ENCODE data around the gene ZNF100. TPM values are rescaled to one million over a fixed set of nuclear protein-coding genes. Genes with fewer than 3 reads are reported as not detected.
"Not testable (repeated sequence)": the region's sequence is repeated elsewhere in the genome, so short reads cannot be mapped to it uniquely, and the experiment has no call there.

ZNF100 gene
- total RNA-seq, 1 experiment from 2014 or later = 12.1 TPM

GRCh38 chr19:21789466-21790085 is 22.2 kb upstream of the ZNF100 start:
- intact Hi-C loops (cut with micrococcal nuclease; ENCODE audit: unreplicated experiment) (no loop called here), in situ Hi-C loops (cut with HindIII; ENCODE audit: low pct_unique_long_range_greater_than_20kb, low sequenced_read_pairs) (no loop called here)
- ATAC-seq (no peak), DNase-seq (ENCODE audit: low read depth, low spot score) (no peak)
- Histone ChIP-seq H3K36me3 (ENCODE audit: control insufficient read depth, insufficient read depth, low read length) (no peaks in the 10 kb centered on the region), H3K27ac (ENCODE audit: low read length) (no peak overlapping the region), H3K4me1 (ENCODE audit: control insufficient read depth, insufficient read depth, low read length) (no peaks in the 10 kb centered on the region), H3K9me3 (ENCODE audit: control insufficient read depth, insufficient read depth, low read depth, low read length) (no peaks in the 10 kb centered on the region; the same call in 1 of the 2 replicates), H3K4me3 (ENCODE audit: low read depth in 2 of 2, low read length in 2 of 2) (no peak overlapping the region), H3K27me3 (ENCODE audit: control insufficient read depth, insufficient read depth, low read length) (no peaks in the 10 kb centered on the region)
- TF ChIP-seq TCF7L2 (IDR thresholded peaks at IDR 0.05; ENCODE audit: low read depth, low read length) = no peak
- TF ChIP-seq REST (IDR thresholded peaks at IDR 0.05; ENCODE audit: insufficient read depth in 1 of 2, low read depth in 2 of 2, low read length in 1 of 2) = no peak
- TF ChIP-seq SIN3A (IDR thresholded peaks at IDR 0.05; ENCODE audit: borderline replicate concordance, insufficient read depth, low read depth, low read length) = no peak
- no peak for TF ChIP-seq POLR2AphosphoS5 (IDR thresholded peaks at IDR 0.05; ENCODE audit: low read depth, low read length)
- no peak for TF ChIP-seq CTCF (IDR thresholded peaks at IDR 0.05)
- no TSS peak for BruUV-seq (replicated peaks)
- ChIA-PET CTCF (no interaction called here), POLR2A (no interaction called here)

GRCh38 chr19:21786936-21787335 is 19.6 kb upstream of the ZNF100 start:
- ChIA-PET CTCF (no interaction called here), POLR2A (no interaction called here)
- no peak overlapping the region for H3K27ac ChIP-seq (ENCODE audit: low read length)
- no peaks in the 10 kb centered on the region for H3K36me3 ChIP-seq (ENCODE audit: control insufficient read depth, insufficient read depth, low read length)
- TF ChIP-seq REST (IDR thresholded peaks at IDR 0.05; ENCODE audit: insufficient read depth in 1 of 2, low read depth in 2 of 2, low read length in 1 of 2) = no peak
- TF ChIP-seq SIN3A (IDR thresholded peaks at IDR 0.05; ENCODE audit: borderline replicate concordance, insufficient read depth, low read depth, low read length) = no peak
- no peak for TF ChIP-seq POLR2AphosphoS5 (IDR thresholded peaks at IDR 0.05; ENCODE audit: low read depth, low read length)
- TF ChIP-seq CTCF (IDR thresholded peaks at IDR 0.05) = no peak
- TF ChIP-seq TCF7L2 (IDR thresholded peaks at IDR 0.05; ENCODE audit: low read depth, low read length) = no peak
- H3K4me1 ChIP-seq (ENCODE audit: control insufficient read depth, insufficient read depth, low read length) = no peaks in the 10 kb centered on the region
- BruUV-seq (replicated peaks) = no TSS peak
- ATAC-seq (no peak), DNase-seq (ENCODE audit: low read depth, low spot score) (no peak)
- intact Hi-C loops (cut with micrococcal nuclease; ENCODE audit: unreplicated experiment) (no loop called here), in situ Hi-C loops (cut with HindIII; ENCODE audit: low pct_unique_long_range_greater_than_20kb, low sequenced_read_pairs) (no loop called here)
- H3K4me3 ChIP-seq (ENCODE audit: low read depth in 2 of 2, low read length in 2 of 2) = no peak overlapping the region
- no peaks in the 10 kb centered on the region for H3K27me3 ChIP-seq (ENCODE audit: control insufficient read depth, insufficient read depth, low read length)
- H3K9me3 ChIP-seq (ENCODE audit: control insufficient read depth, insufficient read depth, low read depth, low read length) = no peaks in the 10 kb centered on the region; the same call in 1 of the 2 replicates

GRCh38 chr19:21775792-21776191 is 8.4 kb upstream of the ZNF100 start:
- H3K4me3 ChIP-seq (ENCODE audit: low read depth in 2 of 2, low read length in 2 of 2); POLR2A ChIA-PET; BruUV-seq (replicated peaks); H3K27me3 ChIP-seq (ENCODE audit: control insufficient read depth, insufficient read depth, low read length); ATAC-seq; H3K4me1 ChIP-seq (ENCODE audit: control insufficient read depth, insufficient read depth, low read length); in situ Hi-C loops (cut with HindIII; ENCODE audit: low pct_unique_long_range_greater_than_20kb, low sequenced_read_pairs); H3K27ac ChIP-seq (ENCODE audit: low read length); CTCF ChIA-PET; H3K9me3 ChIP-seq (ENCODE audit: control insufficient read depth, insufficient read depth, low read depth, low read length); DNase-seq (ENCODE audit: low read depth, low spot score); intact Hi-C loops (cut with micrococcal nuclease; ENCODE audit: unreplicated experiment); H3K36me3 ChIP-seq (ENCODE audit: control insufficient read depth, insufficient read depth, low read length): not testable (repeated sequence)
